HepG2 (cell line): ENCODE data around the gene GPC4. TPM values are rescaled to one million over a fixed set of nuclear protein-coding genes. Genes with fewer than 3 reads are reported as not detected.

Source experiments
- ATAC-seq: fragments of 200-7000 bp; cut with Tn5 transposase; 3 replicates; pipeline ENCODE4 v1.9.1; 2020; ENCODE audit warnings: mild to moderate bottlenecking, moderate library complexity
- BruUV-seq: library from RNA; stranded (reverse); fragments of 400-500 nt; replicated peaks from 2 replicates; lab custom pipeline; 2021; lab: Mats Ljungman, UMichigan
- CTCF ChIA-PET: fragments of 300-600 bp; formaldehyde crosslinking; extraction: SDS; loops from one replicate; lab custom pipeline; 2021; ENCODE audit warnings: low total read pairs, inconsistent platforms, low intra/inter-chr PET ratio; lab: Yijun Ruan, JAX
- POLR2A ChIA-PET: fragments of 350-600 bp; sonication (Branson Sonifier 250); formaldehyde crosslinking; loops from one replicate; lab custom pipeline; 2020; ENCODE audit warnings: antibody characterized with exemption, inconsistent platforms; lab: Yijun Ruan, JAX
- DNase-seq: peaks from one replicate; pipeline ENCODE4 v3.0.0-alpha.2; 2015; ENCODE audit warnings: low spot score
- FAIRE-seq: peaks from 3 replicates; lab custom pipeline; 2011; peaks lifted over from hg19 to GRCh38; lab: Jason Lieb, UNC
- H2AFZ ChIP-seq: one replicate; pipeline ENCODE4 v1.6.1; 2011; ENCODE audit warnings: low read length, inconsistent platforms
- H3K27ac ChIP-seq: fragments of 300-600 bp; 3 replicates; pipeline ENCODE4 v1.8.0; 2011; ENCODE audit warnings: mixed run types, mild to moderate bottlenecking, mixed read lengths, low read length, inconsistent platforms; ENCODE audit not compliant: insufficient read depth; ENCODE audit errors: extremely low read length
- H3K27me3 ChIP-seq, 2 experiments: fragments of 200-600 bp in 1 of 2; 2 replicates in 1 of 2; 3 replicates in 1 of 2; pipeline versions ENCODE4 v1.6.0 to v1.8.0; 2011; ENCODE audit warnings: low read length in 2 of 2, mild to moderate bottlenecking in 2 of 2, moderate library complexity in 2 of 2, inconsistent platforms in 1 of 2; ENCODE audit not compliant: insufficient read depth in 2 of 2, control insufficient read depth in 1 of 2
- H3K36me3 ChIP-seq, 2 experiments: fragments of 200-600 bp in 1 of 2; replicated peaks in 1 of 2; 2 replicates in 1 of 2; 3 replicates in 1 of 2; pipeline versions ENCODE4 v1.5.1 to v1.8.0; 2011; ENCODE audit warnings: low read length in 2 of 2, inconsistent platforms in 1 of 2; ENCODE audit not compliant: insufficient read depth in 2 of 2, control insufficient read depth in 1 of 2
- H3K4me1 ChIP-seq: 2 replicates; pipeline ENCODE4 v1.5.1; 2012; ENCODE audit warnings: low read length, inconsistent platforms; ENCODE audit not compliant: insufficient read depth
- H3K4me2 ChIP-seq: 2 replicates; pipeline ENCODE4 v1.6.0; 2011; ENCODE audit warnings: low read depth, low read length, inconsistent platforms
- H3K4me3 ChIP-seq, 3 experiments: fragments of 200-600 bp in 1 of 3; sonication (generic), shearing (Covaris generic) in 1 of 3; replicated peaks in 1 of 3; 2 replicates each; pipeline ENCODE4 v1.5.1; 2011 to 2016; ENCODE audit warnings: low read length in 3 of 3, inconsistent platforms in 2 of 3, low read depth in 2 of 3, mild to moderate bottlenecking in 2 of 3, control low read depth in 1 of 3, mixed read lengths in 1 of 3; ENCODE audit not compliant: insufficient read depth in 1 of 3
- H3K79me2 ChIP-seq: one replicate; pipeline ENCODE4 v1.6.1; 2011; ENCODE audit warnings: low read length, inconsistent platforms; ENCODE audit not compliant: insufficient read depth
- H3K9ac ChIP-seq: 2 replicates; pipeline ENCODE4 v1.6.0; 2011; ENCODE audit warnings: mild to moderate bottlenecking, low read depth, low read length, inconsistent platforms; ENCODE audit not compliant: insufficient read depth
- H3K9me3 ChIP-seq: 2 replicates; pipeline ENCODE4 v1.5.1; 2012; ENCODE audit warnings: mild to moderate bottlenecking, low read length
- H4K20me1 ChIP-seq: 2 replicates; pipeline ENCODE4 v1.6.0; 2011; ENCODE audit warnings: inconsistent platforms, mild to moderate bottlenecking, low read length, moderate library complexity; ENCODE audit not compliant: insufficient read depth
- GATA4 ChIP-seq: sonication (generic); IDR thresholded peaks from 2 replicates; pipeline ENCODE4 v1.6.1; 2016; ENCODE audit warnings: antibody characterized with exemption, low read depth, borderline replicate concordance
- GATAD1 ChIP-seq: IDR thresholded peaks from 2 replicates; pipeline ENCODE4 v1.6.1; 2016; ENCODE audit warnings: missing genetic modification reagents, missing compliant biosample characterization
- HOXA7 ChIP-seq: sonication (generic); formaldehyde crosslinking; IDR thresholded peaks from 2 replicates; pipeline ENCODE4 v1.8.1; 2022; ENCODE audit warnings: mild to moderate bottlenecking, missing genetic modification reagents, moderate library complexity
- LCORL ChIP-seq, 2 experiments: fragments of 450-650 bp in 1 of 2; sonication (generic) in 1 of 2; formaldehyde crosslinking in 1 of 2; IDR thresholded peaks; 2 replicates each; pipeline versions ENCODE4 v1.5.0 to v1.6.1; 2017 to 2020; ENCODE audit warnings: antibody characterized with exemption in 1 of 2, missing genetic modification reagents in 1 of 2
- MAFF ChIP-seq: IDR thresholded peaks from 2 replicates; pipeline ENCODE4 v1.6.1; 2011; ENCODE audit warnings: low read depth, low read length, improper control_type of control experiment
- MAFG ChIP-seq: sonication (generic); formaldehyde crosslinking; IDR thresholded peaks from 2 replicates; pipeline ENCODE4 v1.5.1; 2020; ENCODE audit warnings: mild to moderate bottlenecking, missing genetic modification reagents
- RELA ChIP-seq: sonication (generic); formaldehyde crosslinking; IDR thresholded peaks from 2 replicates; pipeline ENCODE4 v1.4.0; 2020; ENCODE audit warnings: missing genetic modification reagents
- TAF1 ChIP-seq: sonication (generic); formaldehyde crosslinking; IDR thresholded peaks from 2 replicates; pipeline ENCODE4 v1.4.0; 2020; ENCODE audit warnings: missing genetic modification reagents
- TAF15 ChIP-seq: fragments of 200-400 bp; formaldehyde crosslinking; IDR thresholded peaks from one replicate; pipeline ENCODE4 v1.6.1; 2018; ENCODE audit warnings: mild to moderate bottlenecking, low read depth, low read length; ENCODE audit not compliant: poor library complexity, severe bottlenecking
- ZNF205 ChIP-seq: IDR thresholded peaks from 2 replicates; pipeline ENCODE4 v1.6.1; 2018; ENCODE audit warnings: missing biosample characterization, missing genetic modification reagents
- ZNF329 ChIP-seq: sonication (generic); formaldehyde crosslinking; IDR thresholded peaks from 2 replicates; pipeline ENCODE4 v1.9.0; 2021; ENCODE audit warnings: low read depth, mild to moderate bottlenecking, missing genetic modification reagents
- ZNF451 ChIP-seq: sonication (generic); formaldehyde crosslinking; IDR thresholded peaks from 2 replicates; pipeline ENCODE4 v1.5.0; 2020; ENCODE audit warnings: mild to moderate bottlenecking, missing genetic modification reagents
- ZNF546 ChIP-seq: sonication (generic); formaldehyde crosslinking; conservative IDR thresholded peaks from 2 replicates; pipeline ENCODE4 v1.8.1; 2023; ENCODE audit warnings: mild to moderate bottlenecking, missing genetic modification reagents
- WGBS: methylation state at CpG from one replicate; pipeline ENCODE4 v1.1.6; 2017; ENCODE audit warnings: low lambda C conversion rate; 5-methylcytosine and 5-hydroxymethylcytosine counted together
- in situ Hi-C: cut with HindIII; loops from 2 replicates; pipeline ENCODE4 v1.10.0; 2017; ENCODE audit warnings: low pct_unique_long_range_greater_than_20kb; ENCODE audit not compliant: extremely low pct_ligation_motif_present
- intact Hi-C: fragments of 100-400 bp; cut with micrococcal nuclease; formaldehyde crosslinking; loops from one replicate; pipeline ENCODE4 v1.10.0; 2022; ENCODE audit not compliant: unreplicated experiment
- polyA plus RNA-seq, 8 experiments: library from polyadenylated mRNA; depleted of rRNA in 3 of 8; stranded (reverse) in 7 of 8; unstranded in 1 of 8; fragments of >200 nt; fragmentation: Illumina TruSeq in 4 of 8; extraction: Trizol in 4 of 8; gene quantifications; 2 replicates each; pipeline versions ENCODE4 v1.2.1 to v1.2.3, GENCODE V29; 2011 to 2016; ENCODE audit warnings: low read depth in 4 of 8, missing spikeins in 1 of 8, mixed read lengths in 1 of 8; ENCODE audit not compliant: insufficient read depth in 1 of 8
- total RNA-seq, 5 experiments: library from RNA; depleted of rRNA; stranded (reverse); fragments of >200 nt; fragmentation: Illumina TruSeq; extraction: Trizol; gene quantifications; 2 replicates each; pipeline ENCODE4 v1.2.3, GENCODE V29; 2016; ENCODE audit warnings: low read depth in 1 of 5
- TF ChIP-seq, protein P1 (sequence below): fragments of 450-650 bp; IDR thresholded peaks from 2 replicates; pipeline ENCODE4 v1.6.1; 2016

The GPC4 gene
- total and polyA plus RNA-seq, 2 of the 13 experiments (the other 11 are each of a cell fraction or from before 2014, with no cell fraction given), result 0.29 to 0.38 TPM

DNA sequence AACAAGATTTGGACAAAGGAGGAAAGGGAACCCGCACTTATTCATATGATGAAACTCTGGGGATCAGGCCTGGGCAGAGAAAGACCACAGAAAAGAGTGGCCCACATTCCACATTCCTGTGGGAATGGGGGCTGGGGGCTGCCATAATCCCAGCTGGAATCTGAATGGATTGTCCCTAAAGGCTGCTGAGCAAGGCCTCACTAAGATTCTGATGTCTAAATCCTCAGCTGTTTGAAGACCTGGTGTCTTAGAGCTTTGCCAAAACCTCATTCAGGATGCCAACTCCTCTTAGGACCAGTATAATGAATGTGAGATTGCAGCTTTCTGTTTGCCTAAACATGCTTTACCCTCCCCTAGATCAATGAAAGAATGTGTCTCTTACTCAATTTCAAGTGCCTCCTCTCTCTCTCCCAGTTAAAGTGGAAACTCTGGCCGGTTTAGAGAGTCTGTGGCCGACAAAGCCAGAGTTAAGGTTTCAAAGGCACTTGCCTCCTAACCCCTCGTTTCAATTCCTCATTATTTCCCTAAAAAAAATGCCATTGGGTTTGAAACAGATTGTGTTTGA is 33.3 kb upstream of the GPC4 start:
- no TSS peak for BruUV-seq
- WGBS, result 3% methylated on average over 4 of the region's 4 CpGs
- peaks cover 0 to 6% of the 10 kb centered on the region in 2 experiments; a peak in 1 of 5 replicates for H3K27me3 ChIP-seq
- H3K9ac ChIP-seq, result no peak overlapping the region
- no peak overlapping the region for H2AFZ ChIP-seq
- H3K79me2 ChIP-seq, result no peaks in the 10 kb centered on the region
- DNase-seq, result no peak
- in situ Hi-C loops, result no loop called here
- no peak for ATAC-seq
- ChIA-PET POLR2A (interaction anchor here (0.6 kb wide), 1 partner anchor 13 kb away, joined by 3 read pairs; no protein-coding TSS in a partner anchor), CTCF (no interaction called here)
- H3K27ac ChIP-seq, result no peak overlapping the region
- no peaks in the 10 kb centered on the region for H3K36me3 ChIP-seq
- H4K20me1 ChIP-seq, result no peaks in the 10 kb centered on the region
- no peak for FAIRE-seq
- no peak overlapping the region for H3K4me2 ChIP-seq
- H3K4me3 ChIP-seq, result no peak overlapping the region
- intact Hi-C loops, result no loop called here
- TF ChIP-seq ZNF546 (CRISPR knock-in tag) (no peak), ZNF329 (CRISPR knock-in tag) (no peak), RELA (no peak), MAFG (no peak), LCORL (IDR thresholded peaks at IDR 0.05) (no peak), LCORL (CRISPR knock-in tag; IDR thresholded peaks at IDR 0.05) (no peak), HOXA7 (CRISPR knock-in tag) (no peak), GATA4 (no peak), MAFF (no peak), ZNF451 (CRISPR knock-in tag) (no peak), TAF1 (CRISPR knock-in tag) (no peak), TAF15 (no peak), ZNF205 (CRISPR knock-in tag) (no peak), GATAD1 (CRISPR knock-in tag) (no peak)
- TF ChIP-seq, protein P1, sequence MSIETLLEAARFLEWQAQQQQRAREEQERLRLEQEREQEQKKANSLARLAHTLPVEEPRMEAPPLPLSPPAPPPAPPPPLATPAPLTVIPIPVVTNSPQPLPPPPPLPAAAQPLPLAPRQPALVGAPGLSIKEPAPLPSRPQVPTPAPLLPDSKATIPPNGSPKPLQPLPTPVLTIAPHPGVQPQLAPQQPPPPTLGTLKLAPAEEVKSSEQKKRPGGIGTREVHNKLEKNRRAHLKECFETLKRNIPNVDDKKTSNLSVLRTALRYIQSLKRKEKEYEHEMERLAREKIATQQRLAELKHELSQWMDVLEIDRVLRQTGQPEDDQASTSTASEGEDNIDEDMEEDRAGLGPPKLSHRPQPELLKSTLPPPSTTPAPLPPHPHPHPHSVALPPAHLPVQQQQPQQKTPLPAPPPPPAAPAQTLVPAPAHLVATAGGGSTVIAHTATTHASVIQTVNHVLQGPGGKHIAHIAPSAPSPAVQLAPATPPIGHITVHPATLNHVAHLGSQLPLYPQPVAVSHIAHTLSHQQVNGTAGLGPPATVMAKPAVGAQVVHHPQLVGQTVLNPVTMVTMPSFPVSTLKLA, result no peak
- no peaks in the 10 kb centered on the region for H3K4me1 ChIP-seq
- H3K9me3 ChIP-seq, result no peaks in the 10 kb centered on the region
